Endodermal cell (in vitro differentiated cells): ENCODE results near the gene SIGMAR1. TPM values are rescaled to one million over a fixed set of nuclear protein-coding genes. Genes with fewer than 3 reads are reported as not detected.

ENCODE experiments used
- DNase-seq: peaks from one replicate; pipeline ENCODE4 v3.0.0-alpha.2; 2017
- H3K27ac ChIP-seq: 2 replicates; pipeline ENCODE4 v1.5.1; 2013; ENCODE audit warnings: mild to moderate bottlenecking, low read depth, low read length, moderate library complexity
- H3K27me3 ChIP-seq: 2 replicates; pipeline ENCODE4 v1.6.1; 2013; ENCODE audit warnings: mild to moderate bottlenecking, low read length, moderate library complexity; ENCODE audit not compliant: insufficient read depth, control insufficient read depth, poor library complexity, severe bottlenecking
- H3K36me3 ChIP-seq: 2 replicates; pipeline ENCODE4 v1.7.0; 2013; ENCODE audit warnings: mild to moderate bottlenecking, low read length, moderate library complexity; ENCODE audit not compliant: control insufficient read depth, insufficient read depth
- H3K4me1 ChIP-seq: one replicate; pipeline ENCODE4 v1.7.0; 2013; ENCODE audit warnings: low read length; ENCODE audit not compliant: control insufficient read depth, insufficient read depth
- H3K4me3 ChIP-seq: 2 replicates; pipeline ENCODE4 v1.5.1; 2013; ENCODE audit warnings: mild to moderate bottlenecking, low read length, moderate library complexity
- H3K9ac ChIP-seq: 2 replicates; pipeline ENCODE4 v1.6.1; 2013; ENCODE audit warnings: mild to moderate bottlenecking, low read length, moderate library complexity; ENCODE audit not compliant: poor library complexity, severe bottlenecking; ENCODE audit errors: extremely low read depth
- H3K9me3 ChIP-seq: 2 replicates; pipeline ENCODE4 v1.6.1; 2013; ENCODE audit warnings: mild to moderate bottlenecking, low read length, moderate library complexity; ENCODE audit not compliant: control insufficient read depth
- H3K27ac Mint-ChIP-seq: 2 replicates; pipeline ENCODE4 v1.8.0; 2020; ENCODE audit warnings: mixed read lengths
- H3K27me3 Mint-ChIP-seq: 2 replicates; pipeline ENCODE4 v1.8.0; 2021; ENCODE audit warnings: mild to moderate bottlenecking, mixed read lengths; ENCODE audit not compliant: insufficient read depth
- H3K36me3 Mint-ChIP-seq: 2 replicates; pipeline ENCODE4 v1.8.0; 2020; ENCODE audit warnings: low read depth, mixed read lengths
- H3K4me1 Mint-ChIP-seq: 2 replicates; pipeline ENCODE4 v1.8.0; 2020; ENCODE audit warnings: mixed read lengths
- H3K4me3 Mint-ChIP-seq: 2 replicates; pipeline ENCODE4 v1.8.0; 2020; ENCODE audit warnings: mild to moderate bottlenecking, moderate library complexity, mixed read lengths
- H3K9me3 Mint-ChIP-seq: 2 replicates; pipeline ENCODE4 v1.8.0; 2020; ENCODE audit warnings: mild to moderate bottlenecking, mixed read lengths
- WGBS, 2 experiments: methylation state at CpG; one replicate each; pipeline versions ENCODE4 v1.1.5 to v1.1.7; 2013; ENCODE audit warnings: missing lambda C conversion rate in 2 of 2, mixed read lengths in 1 of 2; ENCODE audit not compliant: insufficient coverage in 1 of 2, insufficient read length in 1 of 2; 5-methylcytosine and 5-hydroxymethylcytosine counted together
- total RNA-seq, 2 donors: library from RNA; stranded (reverse); fragmentation: NEBNext Ultra II Directional in 1 of 2; extraction: Animal tissue kit (Norgen Biotek cat#: 25700) in 1 of 2; gene quantifications; 2 replicates in 1 of 2; 3 replicates in 1 of 2; pipeline ENCODE4 v1.2.1, GENCODE V29; 2021
- TF ChIP-seq, protein P1 (sequence below): fragments of 200-600 bp; sonication (generic); conservative IDR thresholded peaks from 2 replicates; pipeline ENCODE4 v1.5.0; 2021; ENCODE audit warnings: antibody characterized with exemption, mild to moderate bottlenecking

Gene SIGMAR1
- total RNA-seq, 2 donors from 2014 or later: 49.1 to 49.4 TPM

DNA sequence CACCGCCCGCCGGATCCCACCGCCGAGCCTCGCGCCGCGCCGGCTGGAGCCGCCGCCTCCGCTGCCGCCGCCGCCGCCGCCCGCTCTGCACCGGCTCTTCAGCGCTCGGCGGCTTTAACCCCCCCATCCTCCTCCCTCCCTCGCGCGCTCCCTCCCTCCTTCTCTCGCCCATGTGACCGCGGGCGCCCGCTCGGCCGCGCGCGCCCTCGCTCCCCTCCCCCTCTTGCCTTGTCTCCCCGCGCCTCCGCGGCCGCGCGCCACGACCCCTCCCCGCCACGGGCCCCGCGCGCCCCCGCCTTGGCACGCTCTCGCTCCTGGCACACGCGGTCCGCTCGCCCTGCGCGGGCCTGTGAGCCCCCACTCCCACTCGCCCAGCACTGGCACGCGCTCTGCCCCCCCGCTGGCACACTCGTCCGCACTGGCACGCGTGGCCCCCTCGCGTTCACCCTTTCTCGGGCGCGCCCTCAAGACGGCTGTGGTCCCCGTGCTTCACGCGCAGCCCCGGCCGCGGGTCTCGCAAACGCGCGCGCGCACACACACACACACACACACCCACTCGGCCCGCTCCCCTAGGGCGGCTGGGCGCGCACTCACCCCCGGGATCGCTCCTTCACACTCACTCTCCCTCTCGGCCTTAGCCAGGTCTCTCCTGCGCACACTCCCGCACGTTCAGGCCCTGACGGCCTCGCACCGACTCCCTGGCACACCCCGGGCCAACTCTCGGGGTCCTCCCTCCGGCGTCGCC, 47.8 kb downstream of the SIGMAR1 start, which contains the start of gene CNTFR:
TSS of gene CNTFR (minus strand) at position 89 of the 745 bp plus-strand sequence. CDS start 20,743 bp downstream, outside the sequence.
- H3K36me3 Mint-ChIP-seq: no peaks in the 10 kb centered on the region
- peaks cover 30% of the 10 kb centered on the region for H3K4me1 Mint-ChIP-seq
- Histone ChIP-seq H3K27ac (no peak within 1 kb of the TSS), H3K36me3 (no peaks in the 10 kb centered on the region), H3K9ac (no peak within 1 kb of the TSS), H3K4me1 (peaks cover 7% of the 10 kb centered on the region), H3K4me3 (peak within 1 kb of the TSS; percentile 74), H3K27me3 (peaks cover 98% of the 10 kb centered on the region), H3K9me3 (no peaks in the 10 kb centered on the region)
- H3K27me3 Mint-ChIP-seq: peaks cover 94% of the 10 kb centered on the region
- TF ChIP-seq, protein P1, sequence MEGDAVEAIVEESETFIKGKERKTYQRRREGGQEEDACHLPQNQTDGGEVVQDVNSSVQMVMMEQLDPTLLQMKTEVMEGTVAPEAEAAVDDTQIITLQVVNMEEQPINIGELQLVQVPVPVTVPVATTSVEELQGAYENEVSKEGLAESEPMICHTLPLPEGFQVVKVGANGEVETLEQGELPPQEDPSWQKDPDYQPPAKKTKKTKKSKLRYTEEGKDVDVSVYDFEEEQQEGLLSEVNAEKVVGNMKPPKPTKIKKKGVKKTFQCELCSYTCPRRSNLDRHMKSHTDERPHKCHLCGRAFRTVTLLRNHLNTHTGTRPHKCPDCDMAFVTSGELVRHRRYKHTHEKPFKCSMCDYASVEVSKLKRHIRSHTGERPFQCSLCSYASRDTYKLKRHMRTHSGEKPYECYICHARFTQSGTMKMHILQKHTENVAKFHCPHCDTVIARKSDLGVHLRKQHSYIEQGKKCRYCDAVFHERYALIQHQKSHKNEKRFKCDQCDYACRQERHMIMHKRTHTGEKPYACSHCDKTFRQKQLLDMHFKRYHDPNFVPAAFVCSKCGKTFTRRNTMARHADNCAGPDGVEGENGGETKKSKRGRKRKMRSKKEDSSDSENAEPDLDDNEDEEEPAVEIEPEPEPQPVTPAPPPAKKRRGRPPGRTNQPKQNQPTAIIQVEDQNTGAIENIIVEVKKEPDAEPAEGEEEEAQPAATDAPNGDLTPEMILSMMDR: no peak
- peak within 1 kb of the TSS; percentile 62 for H3K4me3 Mint-ChIP-seq
- no peak within 1 kb of the TSS for H3K27ac Mint-ChIP-seq
- no peaks in the 10 kb centered on the region for H3K9me3 Mint-ChIP-seq
- WGBS, 2 experiments: 0% methylated on average over 1 to 104 of the region's 104 CpGs
- no peak for DNase-seq

DNA sequence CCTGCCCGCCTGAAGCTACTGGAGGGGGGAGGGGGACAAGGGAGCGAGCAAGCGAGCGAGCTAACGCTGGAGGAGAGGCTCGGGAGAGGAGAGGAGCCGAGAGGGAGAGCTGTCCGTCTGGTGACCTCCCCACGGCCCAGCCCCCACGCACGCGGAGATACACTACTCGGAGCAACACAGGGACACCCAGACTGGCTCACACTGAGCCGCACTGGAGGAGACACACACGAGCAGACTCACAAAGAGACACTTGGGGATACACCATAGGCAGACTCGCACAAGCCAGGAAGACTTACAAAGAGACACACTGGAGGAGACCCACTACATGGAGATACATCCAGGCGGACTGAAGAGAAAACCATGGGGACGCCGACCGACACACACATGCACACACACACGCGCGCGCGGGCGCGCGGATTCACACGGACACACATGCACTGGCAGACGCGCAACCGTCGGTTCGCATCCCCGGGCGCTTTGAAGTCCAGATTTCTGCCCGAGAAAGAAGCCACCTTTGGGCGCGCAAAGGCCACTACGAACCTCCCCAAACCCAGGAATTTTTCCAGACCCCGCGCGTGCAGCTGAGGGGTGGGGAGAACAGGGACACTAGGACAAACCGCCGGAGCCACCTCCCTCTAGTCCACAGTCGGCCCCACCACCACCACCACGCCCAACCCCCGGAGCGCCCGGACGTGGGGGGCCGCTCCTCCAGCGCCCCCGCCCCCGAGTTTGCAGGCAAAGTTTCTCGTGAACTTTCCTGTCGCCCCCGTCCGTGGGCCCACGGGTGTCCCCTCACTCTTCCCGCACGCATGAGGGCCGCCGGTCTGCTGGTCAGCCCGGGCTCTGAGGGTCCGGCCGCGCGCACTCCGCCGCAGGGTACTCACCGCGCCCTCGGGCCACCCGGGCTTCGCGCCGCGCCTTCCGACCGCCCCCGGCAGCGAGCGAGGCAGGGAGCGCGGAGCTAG, 48.6 kb downstream of the SIGMAR1 start:
- peak overlapping the region; percentile 62 for H3K4me3 Mint-ChIP-seq
- H3K27ac Mint-ChIP-seq: no peak overlapping the region
- no peak overlapping the region for H3K9ac ChIP-seq
- H3K9me3 Mint-ChIP-seq: no peaks in the 10 kb centered on the region
- H3K27me3 Mint-ChIP-seq: peaks cover 97% of the 10 kb centered on the region
- peaks cover 7% of the 10 kb centered on the region for H3K4me1 ChIP-seq
- peak overlapping the region; percentile 74 for H3K4me3 ChIP-seq
- peaks cover 98% of the 10 kb centered on the region for H3K27me3 ChIP-seq
- no peaks in the 10 kb centered on the region for H3K36me3 ChIP-seq
- DNase-seq: no peak
- WGBS, 2 experiments: 2 to 3% methylated on average over 26 to 86 of the region's 86 CpGs
- no peaks in the 10 kb centered on the region for H3K36me3 Mint-ChIP-seq
- no peaks in the 10 kb centered on the region for H3K9me3 ChIP-seq
- H3K27ac ChIP-seq: no peak overlapping the region
- TF ChIP-seq, protein P1: no peak
- peaks cover 30% of the 10 kb centered on the region for H3K4me1 Mint-ChIP-seq

DNA sequence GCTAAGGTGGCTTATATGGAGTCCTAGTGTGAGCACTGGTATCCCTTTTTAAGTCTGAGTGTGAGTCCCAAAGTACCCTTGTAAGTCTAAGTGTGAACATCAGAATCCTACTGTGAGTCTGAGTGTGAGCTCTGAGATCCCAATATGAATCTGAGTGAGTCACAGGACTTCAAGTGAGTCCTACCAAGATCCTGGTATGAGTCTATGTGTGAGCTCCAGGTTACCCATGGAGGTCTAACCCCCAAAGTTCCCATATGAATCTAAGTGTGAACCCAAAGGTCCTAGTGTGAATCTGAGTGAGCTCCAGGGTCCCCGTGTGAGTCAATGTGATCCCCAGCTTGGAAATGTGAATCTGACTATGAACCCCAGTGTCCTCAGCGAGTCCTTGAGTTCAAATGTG, 50.3 kb downstream of the SIGMAR1 start:
- Histone ChIP-seq H3K4me1 (peaks cover 7% of the 10 kb centered on the region), H3K36me3 (no peaks in the 10 kb centered on the region), H3K27ac (no peak overlapping the region), H3K9me3 (no peaks in the 10 kb centered on the region), H3K27me3 (peaks cover 87% of the 10 kb centered on the region), H3K4me3 (no peak overlapping the region), H3K9ac (no peak overlapping the region)
- H3K36me3 Mint-ChIP-seq: no peaks in the 10 kb centered on the region
- H3K4me3 Mint-ChIP-seq: no peak overlapping the region
- peaks cover 30% of the 10 kb centered on the region for H3K4me1 Mint-ChIP-seq
- H3K9me3 Mint-ChIP-seq: no peaks in the 10 kb centered on the region
- WGBS, 2 experiments: 89 to 92% methylated on average over 2 of the region's 2 CpGs
- TF ChIP-seq, protein P1: no peak
- no peak overlapping the region for H3K27ac Mint-ChIP-seq
- DNase-seq: no peak
- peaks cover 97% of the 10 kb centered on the region for H3K27me3 Mint-ChIP-seq
